ENCODE data around the gene TAS2R1. TPM values are rescaled to one million over a fixed set of nuclear protein-coding genes. Genes with fewer than 3 reads are reported as not detected.

Gene TAS2R1
- total RNA-seq, result not detected in 2 replicates

GRCh38 chr5:9630251-9630650 is at the start of gene TAS2R1:
Gene TAS2R1, minus strand, starts transcription at chr5:9630351. Its CDS starts 319 bp downstream, at chr5:9630032.

Other genes starting within 250 kb of the TAS2R1 start
- gene SEMA5A, start 84.3 kb downstream of the TAS2R1 start, total RNA-seq, result 20.8 and 21.3 TPM in 2 replicates

All from epithelial cell of alveolus of lung (primary cell).